Upper lobe of right lung (tissue), 1 donor: ENCODE measurements around the gene SQSTM1. TPM values are rescaled to one million over a fixed set of nuclear protein-coding genes. Genes with fewer than 3 reads are reported as not detected.
A peak's percentile ranks its signal among the peaks of the same experiment; 100 is the strongest.

ENCODE experiments used
- ATAC-seq: fragments of 200-7000 bp; cut with Tn5 transposase; one replicate; pipeline ENCODE4 v1.9.1; 2020; ENCODE audit warnings: mild to moderate bottlenecking, moderate library complexity
- DNase-seq: peaks from one replicate; pipeline ENCODE4 v3.0.0-alpha.2; 2020
- H3K27ac ChIP-seq: fragments of 200-600 bp; one replicate; pipeline ENCODE4 v1.8.0; 2022
- H3K27me3 ChIP-seq: fragments of 200-600 bp; one replicate; pipeline ENCODE4 v1.8.0; 2022; ENCODE audit warnings: mild to moderate bottlenecking
- H3K36me3 ChIP-seq: fragments of 200-600 bp; one replicate; pipeline ENCODE4 v1.8.0; 2022
- H3K4me1 ChIP-seq: fragments of 200-600 bp; one replicate; pipeline ENCODE4 v1.8.0; 2022
- H3K4me3 ChIP-seq: fragments of 200-600 bp; one replicate; pipeline ENCODE4 v1.8.0; 2022; ENCODE audit warnings: mild to moderate bottlenecking
- H3K9me3 ChIP-seq: fragments of 200-600 bp; one replicate; pipeline ENCODE4 v1.8.0; 2022
- intact Hi-C: fragments of 100-400 bp; cut with DNase I; formaldehyde crosslinking; loops from one replicate; pipeline ENCODE4 v1.11.0; 2022
- total RNA-seq: library from RNA; stranded (reverse); fragmentation: NEBNext Ultra II Directional; extraction: Animal tissue kit (Norgen Biotek cat#: 25700); gene quantifications from one replicate; pipeline ENCODE4 v1.2.1, GENCODE V29; 2021
- TF ChIP-seq, protein P1 (sequence below): fragments of 200-600 bp; IDR thresholded peaks from one replicate; pipeline ENCODE4 v1.8.0; 2022; ENCODE audit warnings: antibody characterized with exemption
- donor health status: DM: no; HTN: yes; CAD: no; lungs with severe emphysema.

The SQSTM1 gene
- total RNA-seq, 1 donor from 2014 or later = 501 TPM

DNA sequence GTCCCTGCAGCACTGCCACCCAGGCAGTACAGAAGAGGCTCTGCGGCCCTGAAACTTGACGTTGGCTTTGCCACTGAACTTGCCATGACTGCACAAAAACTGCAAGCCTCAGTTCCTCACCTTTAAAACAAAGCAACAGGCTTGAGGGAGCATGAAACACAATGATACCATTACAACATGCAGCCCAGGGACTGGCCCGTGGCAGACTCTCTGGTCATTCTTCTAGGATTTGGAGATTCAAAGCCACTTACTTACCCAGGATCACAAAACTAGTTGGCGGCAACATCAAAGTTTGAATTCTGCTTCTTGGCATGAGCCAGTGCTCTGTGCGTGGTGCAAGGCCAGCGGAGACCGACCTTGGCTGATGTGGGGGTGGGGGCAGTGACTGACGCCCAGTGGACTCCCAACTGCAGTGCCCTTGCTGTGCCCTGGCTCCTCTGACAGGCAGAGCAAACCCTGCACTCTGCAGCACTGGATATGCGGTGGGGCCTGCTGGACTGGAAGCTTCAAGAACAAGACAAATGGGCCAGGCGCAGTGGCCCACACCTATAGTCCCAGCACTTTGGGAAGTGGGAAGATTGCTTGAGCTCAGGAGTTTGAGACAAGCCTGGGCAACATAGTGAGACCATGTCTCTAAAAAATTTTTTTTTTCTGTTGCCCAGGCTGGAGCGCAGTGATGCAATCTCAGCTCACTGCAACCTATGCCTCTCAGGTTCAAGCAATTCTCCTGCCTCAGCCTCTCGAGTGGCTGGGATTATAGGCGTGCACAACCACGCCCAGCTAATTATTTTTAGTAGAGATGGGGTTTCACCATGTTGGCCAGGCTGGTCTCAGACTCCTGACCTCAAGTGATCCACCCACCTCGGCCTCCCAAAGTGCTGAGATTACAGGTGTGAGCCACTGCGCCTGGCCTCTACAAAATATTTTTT lies 18.9 kb downstream of the SQSTM1 start:
- no peak overlapping the region for H3K4me3 ChIP-seq
- no peak for DNase-seq
- H3K27ac ChIP-seq = no peak overlapping the region
- no peaks in the 10 kb centered on the region for H3K9me3 ChIP-seq
- peak; percentile 43 for ATAC-seq
- TF ChIP-seq, protein P1, sequence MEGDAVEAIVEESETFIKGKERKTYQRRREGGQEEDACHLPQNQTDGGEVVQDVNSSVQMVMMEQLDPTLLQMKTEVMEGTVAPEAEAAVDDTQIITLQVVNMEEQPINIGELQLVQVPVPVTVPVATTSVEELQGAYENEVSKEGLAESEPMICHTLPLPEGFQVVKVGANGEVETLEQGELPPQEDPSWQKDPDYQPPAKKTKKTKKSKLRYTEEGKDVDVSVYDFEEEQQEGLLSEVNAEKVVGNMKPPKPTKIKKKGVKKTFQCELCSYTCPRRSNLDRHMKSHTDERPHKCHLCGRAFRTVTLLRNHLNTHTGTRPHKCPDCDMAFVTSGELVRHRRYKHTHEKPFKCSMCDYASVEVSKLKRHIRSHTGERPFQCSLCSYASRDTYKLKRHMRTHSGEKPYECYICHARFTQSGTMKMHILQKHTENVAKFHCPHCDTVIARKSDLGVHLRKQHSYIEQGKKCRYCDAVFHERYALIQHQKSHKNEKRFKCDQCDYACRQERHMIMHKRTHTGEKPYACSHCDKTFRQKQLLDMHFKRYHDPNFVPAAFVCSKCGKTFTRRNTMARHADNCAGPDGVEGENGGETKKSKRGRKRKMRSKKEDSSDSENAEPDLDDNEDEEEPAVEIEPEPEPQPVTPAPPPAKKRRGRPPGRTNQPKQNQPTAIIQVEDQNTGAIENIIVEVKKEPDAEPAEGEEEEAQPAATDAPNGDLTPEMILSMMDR = no peak
- peaks cover 54% of the 10 kb centered on the region for H3K36me3 ChIP-seq
- H3K27me3 ChIP-seq = no peaks in the 10 kb centered on the region
- H3K4me1 ChIP-seq = peaks cover 4% of the 10 kb centered on the region
- intact Hi-C loops = no loop called here

DNA sequence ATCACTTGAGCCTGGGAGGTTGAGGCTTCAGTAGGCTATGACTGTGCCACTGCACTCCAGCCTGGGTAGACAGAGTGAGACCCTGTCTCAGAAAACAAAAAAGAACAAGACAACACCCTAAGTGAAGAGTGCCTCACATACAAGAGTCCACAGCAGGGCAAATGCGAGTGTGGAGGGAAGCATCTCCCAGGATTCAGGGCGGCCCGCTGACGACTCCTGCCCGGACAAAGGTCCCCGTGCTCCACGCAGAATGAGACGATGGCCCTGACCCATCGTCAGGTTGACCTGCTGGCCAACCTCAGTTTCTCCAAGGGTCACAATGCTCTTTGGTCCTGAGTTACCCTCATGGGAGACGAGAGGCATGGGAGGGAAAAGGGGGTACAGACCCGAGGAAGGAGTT lies 19.6 kb downstream of the SQSTM1 start:
- TF ChIP-seq, protein P1 = no peak
- intact Hi-C loops = no loop called here
- no peak overlapping the region for H3K4me3 ChIP-seq
- peaks cover 53% of the 10 kb centered on the region for H3K36me3 ChIP-seq
- ATAC-seq (no peak), DNase-seq (no peak)
- H3K27me3 ChIP-seq = no peaks in the 10 kb centered on the region
- peaks cover 4% of the 10 kb centered on the region for H3K9me3 ChIP-seq
- H3K27ac ChIP-seq = no peak overlapping the region
- H3K4me1 ChIP-seq = peaks cover 4% of the 10 kb centered on the region

DNA sequence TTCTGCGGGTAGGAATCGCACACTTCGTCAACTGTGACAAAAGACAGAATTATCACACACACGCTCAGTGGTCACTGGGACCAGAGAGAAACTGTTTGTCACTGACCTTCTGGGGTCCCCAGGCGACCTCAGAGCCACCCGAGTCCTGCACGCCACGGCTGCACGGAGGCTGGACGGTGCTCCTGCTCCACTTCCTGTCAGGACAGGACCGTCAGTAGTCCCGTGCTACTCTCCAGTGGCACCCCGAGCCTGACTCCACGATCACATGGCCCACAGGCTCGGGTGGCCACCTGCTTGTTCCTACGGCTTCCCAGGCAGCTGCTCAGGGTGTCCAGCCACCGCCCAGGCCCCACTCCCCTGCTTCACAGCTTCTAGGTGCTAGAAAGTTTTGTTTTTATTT lies 20.1 kb downstream of the SQSTM1 start:
- H3K27ac ChIP-seq = no peak overlapping the region
- no peak overlapping the region for H3K4me3 ChIP-seq
- H3K9me3 ChIP-seq = peaks cover 4% of the 10 kb centered on the region
- TF ChIP-seq, protein P1 = no peak
- no peaks in the 10 kb centered on the region for H3K27me3 ChIP-seq
- no peak for ATAC-seq
- intact Hi-C loops = no loop called here
- peaks cover 4% of the 10 kb centered on the region for H3K4me1 ChIP-seq
- DNase-seq = no peak
- peaks cover 48% of the 10 kb centered on the region for H3K36me3 ChIP-seq

DNA sequence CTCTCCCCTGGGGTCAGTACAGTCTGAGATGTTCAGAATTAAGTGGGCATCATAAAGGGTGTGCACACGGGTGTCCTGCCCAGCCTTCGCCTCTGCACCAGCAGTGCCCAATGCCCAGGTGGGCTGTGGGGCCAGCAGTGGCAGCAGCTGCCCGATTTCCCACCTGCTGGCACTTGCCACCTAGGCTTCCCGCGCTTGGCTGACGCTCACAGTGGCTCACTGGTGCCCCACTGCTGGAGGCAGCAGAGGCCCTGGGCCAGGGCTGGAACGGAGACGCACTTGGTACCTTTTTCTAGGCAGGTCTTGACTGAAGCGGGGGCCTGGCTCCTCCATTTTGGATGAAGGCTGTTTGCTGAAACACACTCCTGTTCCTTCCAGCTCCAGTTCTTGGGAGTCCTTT lies 20.9 kb downstream of the SQSTM1 start:
- H3K4me3 ChIP-seq = no peak overlapping the region
- DNase-seq = no peak
- no peaks in the 10 kb centered on the region for H3K27me3 ChIP-seq
- intact Hi-C loops = no loop called here
- H3K27ac ChIP-seq = no peak overlapping the region
- H3K4me1 ChIP-seq = no peaks in the 10 kb centered on the region
- peaks cover 4% of the 10 kb centered on the region for H3K9me3 ChIP-seq
- ATAC-seq = no peak
- H3K36me3 ChIP-seq = peaks cover 48% of the 10 kb centered on the region
- TF ChIP-seq, protein P1 = no peak

DNA sequence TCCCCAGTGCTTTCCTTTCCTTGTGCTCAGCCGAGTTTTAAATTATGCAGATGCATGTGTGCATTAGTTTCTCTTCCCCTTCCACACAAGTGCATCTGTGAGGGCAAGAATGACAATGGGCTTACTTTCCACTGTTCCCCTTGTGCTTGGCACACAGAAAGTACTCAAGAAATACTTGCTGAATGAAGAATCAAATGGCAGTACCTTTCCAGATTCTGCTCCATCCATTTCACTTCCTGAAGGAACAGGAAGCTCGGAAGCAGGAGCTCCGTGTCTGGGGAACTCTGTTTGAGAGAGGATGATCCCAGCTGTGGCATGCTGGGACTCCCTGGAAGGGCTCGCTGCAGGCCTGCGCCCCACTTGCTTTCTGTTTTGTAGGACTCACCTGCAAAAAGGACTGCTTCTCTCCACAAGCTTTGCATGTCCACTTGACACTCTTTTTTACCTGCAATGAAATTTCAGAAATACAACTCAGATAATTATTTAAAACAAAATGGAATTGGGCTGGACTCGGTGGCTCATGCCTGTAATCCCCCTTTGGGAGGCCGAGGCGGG lies 32.4 kb downstream of the SQSTM1 start:
- Histone ChIP-seq H3K27me3 (no peaks in the 10 kb centered on the region), H3K27ac (no peak overlapping the region), H3K4me3 (no peak overlapping the region), H3K9me3 (no peaks in the 10 kb centered on the region), H3K4me1 (peaks cover 8% of the 10 kb centered on the region), H3K36me3 (peaks cover 42% of the 10 kb centered on the region)
- TF ChIP-seq, protein P1 = no peak
- ATAC-seq (peak; percentile 12), DNase-seq (no peak)
- intact Hi-C loops = no loop called here
